K562 (cell line): ENCODE data around the gene TLR1. TPM values are rescaled to one million over a fixed set of nuclear protein-coding genes. Genes with fewer than 3 reads are reported as not detected.

ENCODE experiments used
- ATAC-seq: fragments of 200-7000 bp; cut with Tn5 transposase; 3 replicates; pipeline ENCODE4 v1.9.1; 2020; ENCODE audit warnings: moderate library complexity
- BruUV-seq: library from RNA; stranded (reverse); fragments of 400-500 nt; replicated peaks from 2 replicates; lab custom pipeline; 2021; lab: Mats Ljungman, UMichigan
- CTCF ChIA-PET: fragments of 300-600 bp; formaldehyde crosslinking; extraction: SDS; loops from one replicate; lab custom pipeline; 2021; ENCODE audit warnings: low intra/inter-chr PET ratio; lab: Yijun Ruan, JAX
- POLR2A ChIA-PET: fragments of 300-600, 350-650 bp; sonication (Branson Sonifier 250); formaldehyde crosslinking; extraction: SDS; loops from one replicate; lab custom pipeline; 2021; ENCODE audit warnings: antibody characterized with exemption, inconsistent platforms; lab: Yijun Ruan, JAX
- DNase-seq, 4 experiments: peaks; one replicate each; pipeline versions ENCODE4 v3.0.0 to v3.0.0-alpha.2; 2011 to 2018; ENCODE audit warnings: low spot score in 3 of 4, mixed read lengths in 3 of 4; ENCODE audit errors: extremely low read depth in 1 of 4
- FAIRE-seq: peaks from 2 replicates; lab custom pipeline; 2011; peaks lifted over from hg19 to GRCh38; lab: Jason Lieb, UNC
- H2AFZ ChIP-seq: 2 replicates; pipeline ENCODE4 v1.6.0; 2011; ENCODE audit warnings: low read depth, low read length, control low read depth, inconsistent platforms
- H3K27ac ChIP-seq: fragments of 200-600 bp; 3 replicates; pipeline ENCODE4 v1.8.0; 2011; ENCODE audit warnings: low read depth, mild to moderate bottlenecking, control low read depth, inconsistent platforms, low read length, moderate library complexity, mixed read lengths; ENCODE audit errors: extremely low read depth
- H3K27me3 ChIP-seq, 2 experiments: fragments of 300-600 bp in 1 of 2; 2 replicates in 1 of 2; 3 replicates in 1 of 2; pipeline versions ENCODE4 v1.6.0 to v1.8.0; 2011; ENCODE audit warnings: inconsistent platforms in 2 of 2, low read length in 2 of 2, mild to moderate bottlenecking in 1 of 2, mixed read lengths in 1 of 2, moderate library complexity in 1 of 2; ENCODE audit not compliant: control insufficient read depth in 2 of 2, insufficient read depth in 2 of 2
- H3K36me3 ChIP-seq: fragments of 300-600 bp; 3 replicates; pipeline ENCODE4 v1.8.0; 2011; ENCODE audit warnings: mild to moderate bottlenecking, low read length, inconsistent platforms; ENCODE audit not compliant: control insufficient read depth, insufficient read depth
- H3K4me1 ChIP-seq, 2 experiments: fragments of 200-600 bp in 1 of 2; replicated peaks in 1 of 2; 2 replicates in 1 of 2; 3 replicates in 1 of 2; pipeline versions ENCODE4 v1.5.1 to v1.8.0; 2011; ENCODE audit warnings: inconsistent platforms in 2 of 2, low read length in 2 of 2, mild to moderate bottlenecking in 1 of 2, mixed read lengths in 1 of 2, moderate library complexity in 1 of 2; ENCODE audit not compliant: control insufficient read depth in 2 of 2, insufficient read depth in 2 of 2
- H3K4me2 ChIP-seq: 2 replicates; pipeline ENCODE4 v1.6.1; 2011; ENCODE audit warnings: low read length, control low read depth, inconsistent platforms, mixed read lengths; ENCODE audit not compliant: insufficient read depth
- H3K4me3 ChIP-seq: fragments of 200-600 bp; sonication (generic), shearing (Covaris generic); 2 replicates; pipeline ENCODE4 v1.5.1; 2016; ENCODE audit warnings: control low read depth, inconsistent platforms
- H3K79me2 ChIP-seq: fragments of 200-600 bp; 3 replicates; pipeline ENCODE4 v1.8.0; 2011; ENCODE audit warnings: low read length, inconsistent platforms; ENCODE audit not compliant: control insufficient read depth, insufficient read depth
- H3K9ac ChIP-seq, 2 experiments: 2 replicates each; pipeline versions ENCODE4 v1.6.0 to v1.6.1; 2011; ENCODE audit warnings: low read depth in 2 of 2, low read length in 2 of 2, control low read depth in 1 of 2, inconsistent platforms in 1 of 2, mild to moderate bottlenecking in 1 of 2, mixed read lengths in 1 of 2; ENCODE audit not compliant: insufficient read depth in 1 of 2
- H3K9me1 ChIP-seq: one replicate; pipeline ENCODE4 v1.6.0; 2011; ENCODE audit warnings: inconsistent platforms, mild to moderate bottlenecking, low read length, moderate library complexity; ENCODE audit not compliant: control insufficient read depth, insufficient read depth
- H3K9me3 ChIP-seq: replicated peaks from 2 replicates; pipeline ENCODE4 v1.5.1; 2011; ENCODE audit warnings: low read depth, low read length, inconsistent platforms; ENCODE audit not compliant: control insufficient read depth, insufficient read depth
- H4K20me1 ChIP-seq: replicated peaks from 2 replicates; pipeline ENCODE4 v1.6.1; 2011; ENCODE audit warnings: low read length, inconsistent platforms, mixed read lengths; ENCODE audit not compliant: control insufficient read depth, insufficient read depth
- ARID1B ChIP-seq: fragments of 450-650 bp; IDR thresholded peaks from 2 replicates; pipeline ENCODE4 v1.6.1; 2016; ENCODE audit warnings: antibody characterized with exemption, mild to moderate bottlenecking, inconsistent platforms
- ATF3 ChIP-seq, 2 experiments: fragments of 450-650 bp in 1 of 2; sonication (generic) in 1 of 2; formaldehyde crosslinking in 1 of 2; IDR thresholded peaks in 1 of 2; conservative IDR thresholded peaks in 1 of 2; 2 replicates each; pipeline versions ENCODE4 v1.6.1 to v1.8.1; 2016 to 2023; ENCODE audit warnings: mild to moderate bottlenecking in 2 of 2, moderate library complexity in 2 of 2, inconsistent platforms in 1 of 2, missing genetic modification reagents in 1 of 2
- E2F3 ChIP-seq: fragments of 250-450 bp; sonication (Bioruptor Pico); IDR thresholded peaks from 2 replicates; pipeline ENCODE4 v1.4.0; 2020; ENCODE audit warnings: mild to moderate bottlenecking
- HMG20A ChIP-seq: fragments of 450-650 bp; formaldehyde crosslinking; conservative IDR thresholded peaks from 2 replicates; pipeline ENCODE4 v1.4.0; 2020; ENCODE audit warnings: mild to moderate bottlenecking, mixed read lengths
- ILK ChIP-seq: fragments of 450-650 bp; IDR thresholded peaks from 2 replicates; pipeline ENCODE4 v1.6.1; 2016; ENCODE audit warnings: missing genetic modification characterization, low read depth, mild to moderate bottlenecking, missing compliant biosample characterization, moderate library complexity, borderline replicate concordance
- SMARCA5 ChIP-seq: fragments of 450-650 bp; IDR thresholded peaks from 2 replicates; pipeline ENCODE4 v1.6.1; 2016
- TOE1 ChIP-seq, 2 experiments: fragments of 450-650 bp in 1 of 2; sonication (generic) in 1 of 2; formaldehyde crosslinking in 1 of 2; IDR thresholded peaks; 2 replicates each; pipeline versions ENCODE4 v1.7.1 to v1.8.0; 2016 to 2022; ENCODE audit warnings: borderline replicate concordance in 2 of 2, mild to moderate bottlenecking in 2 of 2, antibody characterized with exemption in 1 of 2, inconsistent platforms in 1 of 2, low read depth in 1 of 2, missing genetic modification reagents in 1 of 2, moderate library complexity in 1 of 2
- WGBS: fragments of 100-300 bp; shearing (Covaris generic); methylation state at CpG from one replicate; pipeline ENCODE4 v1.1.6; 2016; ENCODE audit warnings: low coverage, mixed read lengths; ENCODE audit not compliant: insufficient coverage; ENCODE audit errors: missing lambda C conversion rate; 5-methylcytosine and 5-hydroxymethylcytosine counted together
- in situ Hi-C: fragments of 300-500 bp; cut with MboI; formaldehyde crosslinking; loops from 4 replicates; pipeline ENCODE4 v1.15.0; 2018; ENCODE audit warnings: inconsistent platforms, mixed read lengths
- intact Hi-C: fragments of 100-400 bp; cut with micrococcal nuclease; formaldehyde crosslinking; loops from 2 replicates; pipeline ENCODE4 v1.14.2; 2022
- polyA plus RNA-seq, 8 experiments: library from polyadenylated mRNA; depleted of rRNA in 4 of 8; stranded (reverse) in 5 of 8; unstranded in 3 of 8; fragments of >200 nt; fragmentation: Nextera tagmentation in 2 of 8; fragmentation: Illumina TruSeq in 1 of 8; extraction: Ambion mirVana in 2 of 8; extraction: Trizol in 1 of 8; gene quantifications; 2 replicates each; pipeline versions ENCODE4 v1.2.1 to v1.2.3, GENCODE V29; 2011 to 2014; ENCODE audit warnings: inconsistent platforms in 1 of 8, missing spikeins in 1 of 8
- total RNA-seq, 7 experiments: library from RNA; depleted of rRNA in 6 of 7; stranded (reverse); fragments of >200 nt in 6 of 7; fragmentation: Illumina TruSeq in 2 of 7; extraction: Trizol in 2 of 7; gene quantifications; 2 replicates each; pipeline versions ENCODE4 v1.2.1 to v1.2.3, GENCODE V29; 2011 to 2021; ENCODE audit warnings: low replicate concordance in 1 of 7
- TF ChIP-seq, protein P1 (sequence below): IDR thresholded peaks from 3 replicates; pipeline ENCODE4 v1.6.1; 2011; ENCODE audit warnings: borderline replicate concordance, mild to moderate bottlenecking; ENCODE audit not compliant: insufficient read length, insufficient read depth

TLR1 gene
- total and polyA plus RNA-seq, 9 of the 15 experiments (the other 6 are each of a cell fraction or from before 2014, with no cell fraction given) = 0.11 to 0.49 (median 0.29) TPM

DNA sequence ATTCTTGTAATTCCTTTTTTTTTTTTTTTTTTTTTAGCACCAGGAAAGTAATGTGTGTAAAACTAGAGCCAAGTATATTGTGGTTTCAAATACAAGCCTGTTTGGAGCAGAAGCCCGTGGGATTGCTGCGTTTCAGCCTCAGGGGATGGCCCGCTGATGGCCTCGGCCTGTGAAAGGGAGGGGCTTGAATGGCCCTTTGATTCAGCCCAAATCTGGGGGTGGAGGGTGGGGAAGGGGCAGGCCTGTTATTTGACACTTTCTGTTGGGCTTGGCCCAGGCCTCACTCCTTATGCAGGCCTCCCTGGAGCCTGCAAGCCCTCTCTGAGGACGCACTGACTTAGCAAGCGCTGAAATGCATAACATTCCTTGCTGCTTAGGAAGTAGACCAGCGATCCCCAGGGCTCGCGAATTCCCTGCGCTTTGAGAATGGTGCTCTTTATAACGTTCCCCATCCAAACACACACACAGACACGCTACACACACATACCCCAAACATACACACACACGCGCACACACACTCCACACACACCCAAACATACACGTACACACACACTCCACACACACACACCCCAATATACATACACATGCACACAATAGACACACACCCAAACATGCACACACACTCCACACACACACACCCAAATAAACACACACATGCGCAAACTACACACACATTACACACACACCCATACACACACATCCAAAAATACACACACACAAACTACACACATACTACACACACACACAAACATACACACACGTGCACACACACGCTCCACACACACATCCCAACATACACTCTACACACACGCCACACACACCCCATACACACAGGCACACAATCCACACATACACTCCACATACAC is 51.4 kb downstream of the TLR1 start (continued):
- no peak for TF ChIP-seq HMG20A
- TF ChIP-seq SMARCA5 = peak; percentile 62; the same call in 1 of the 2 replicates
- no peak for TF ChIP-seq ILK
- TF ChIP-seq ARID1B = 0 out of 2 replicates have a peak, but pooled peaks have one; percentile 13
- 0 out of 2 replicates have a peak, but pooled peaks have one; percentile 20 for TF ChIP-seq TOE1 (IDR thresholded peaks at IDR 0.05; ENCODE audit: borderline replicate concordance)
- TF ChIP-seq TOE1 (CRISPR knock-in tag; IDR thresholded peaks at IDR 0.05; ENCODE audit: borderline replicate concordance, low read depth) = no peak
- TF ChIP-seq, all 486 proteins: peak for 28

DNA sequence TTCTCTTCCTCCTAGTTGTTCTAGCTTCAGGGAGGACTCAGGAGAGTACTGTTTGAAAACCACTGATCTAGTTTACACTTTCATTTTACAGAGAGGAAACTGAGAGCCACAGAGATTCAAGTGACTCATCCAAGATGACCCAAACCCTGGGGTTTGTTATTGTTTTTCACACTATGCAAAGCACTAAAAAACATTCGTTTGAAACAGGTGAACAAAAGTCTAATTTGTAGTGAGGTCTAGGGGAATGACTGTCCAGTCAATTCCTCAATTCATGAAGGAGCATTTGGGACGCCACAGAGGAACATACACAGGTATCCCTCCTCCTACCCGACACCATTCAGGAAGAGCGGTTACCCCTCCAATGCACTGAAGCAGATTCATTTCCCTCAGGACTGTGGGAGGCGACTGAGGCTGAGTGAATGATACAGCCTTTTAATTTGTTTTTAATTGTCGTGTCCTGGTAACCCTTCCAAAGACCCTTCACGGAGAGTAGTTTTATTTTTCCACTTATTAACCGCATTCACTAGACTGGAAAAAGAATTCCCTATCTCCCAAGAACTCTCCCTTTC is 52.1 kb downstream of the TLR1 start:
- Histone ChIP-seq H2AFZ (peak overlapping the region; percentile 18), H3K4me3 (no peak overlapping the region), H3K9ac (no peak overlapping the region), H3K27me3 (peaks cover 0 to 5% of the 10 kb centered on the region in 2 experiments; a peak in 1 of 5 replicates), H3K4me2 (no peak overlapping the region), H3K4me1 (peaks cover 6 to 8% of the 10 kb centered on the region in 2 experiments; a peak in 3 of 5 replicates), H3K79me2 (no peaks in the 10 kb centered on the region), H3K9me1 (no peaks in the 10 kb centered on the region), H3K36me3 (no peaks in the 10 kb centered on the region), H4K20me1 (no peaks in the 10 kb centered on the region), H3K27ac (no peak overlapping the region), H3K9me3 (0 out of 2 replicates have a peak, but pooled peaks cover 2% of the 10 kb centered on the region)
- intact Hi-C loops = no loop called here
- FAIRE-seq = no peak
- CTCF ChIA-PET = no interaction called here
- TF ChIP-seq, protein P1, sequence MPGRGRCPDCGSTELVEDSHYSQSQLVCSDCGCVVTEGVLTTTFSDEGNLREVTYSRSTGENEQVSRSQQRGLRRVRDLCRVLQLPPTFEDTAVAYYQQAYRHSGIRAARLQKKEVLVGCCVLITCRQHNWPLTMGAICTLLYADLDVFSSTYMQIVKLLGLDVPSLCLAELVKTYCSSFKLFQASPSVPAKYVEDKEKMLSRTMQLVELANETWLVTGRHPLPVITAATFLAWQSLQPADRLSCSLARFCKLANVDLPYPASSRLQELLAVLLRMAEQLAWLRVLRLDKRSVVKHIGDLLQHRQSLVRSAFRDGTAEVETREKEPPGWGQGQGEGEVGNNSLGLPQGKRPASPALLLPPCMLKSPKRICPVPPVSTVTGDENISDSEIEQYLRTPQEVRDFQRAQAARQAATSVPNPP = no peak
- TF ChIP-seq E2F3 (CRISPR knock-in tag) = no peak
- TF ChIP-seq ATF3 (IDR thresholded peaks at IDR 0.05) = peak; percentile 14; the same call in 1 of the 2 replicates
- TF ChIP-seq ATF3 (CRISPR knock-in tag; conservative IDR thresholded peaks at IDR 0.05) = no peak
- no peak for DNase-seq
- ATAC-seq = peak; percentile 22; the same call in 1 of the 3 replicates
- in situ Hi-C loops = no loop called here
- 54% methylated on average over 8 of the region's 8 CpGs for WGBS
- POLR2A ChIA-PET = no interaction called here
- BruUV-seq = no TSS peak
